Measurements from ENCODE around the gene SCARB1. TPM values are rescaled to one million over a fixed set of nuclear protein-coding genes. Genes with fewer than 3 reads are reported as not detected.

SCARB1 gene
- total and polyA plus RNA-seq, 2 of the 13 experiments (the other 11 are each of a cell fraction or from before 2014, with no cell fraction given) = 63.4 to 160 TPM

GRCh38 chr12:124881123-124881522 lies 17.5 kb upstream of the SCARB1 start (continued):
- TF ChIP-seq AHDC1 (CRISPR knock-in tag; IDR thresholded peaks at IDR 0.05; ENCODE audit: borderline replicate concordance) (0 out of 2 replicates have a peak, but pooled peaks have one; percentile 35), RORA (CRISPR knock-in tag; IDR thresholded peaks at IDR 0.05) (no peak), NKX3-1 (CRISPR knock-in tag; IDR thresholded peaks at IDR 0.05) (no peak), ZFYVE20 (CRISPR knock-in tag; IDR thresholded peaks at IDR 0.05; ENCODE audit: borderline replicate concordance, low read depth) (no peak), ZNF501 (CRISPR knock-in tag; IDR thresholded peaks at IDR 0.05) (no peak), DMAP1 (CRISPR knock-in tag; IDR thresholded peaks at IDR 0.05) (0 out of 2 replicates have a peak, but pooled peaks have one; percentile 21), ZNF512 (CRISPR knock-in tag; IDR thresholded peaks at IDR 0.05) (no peak), ZNF317 (CRISPR knock-in tag; IDR thresholded peaks at IDR 0.05) (peak; percentile 41; the same call in 1 of the 2 replicates), JUN (CRISPR knock-in tag; IDR thresholded peaks at IDR 0.05) (no peak), JDP2 (CRISPR knock-in tag; IDR thresholded peaks at IDR 0.05; ENCODE audit: borderline replicate concordance) (no peak)
- TF ChIP-seq, protein P1, sequence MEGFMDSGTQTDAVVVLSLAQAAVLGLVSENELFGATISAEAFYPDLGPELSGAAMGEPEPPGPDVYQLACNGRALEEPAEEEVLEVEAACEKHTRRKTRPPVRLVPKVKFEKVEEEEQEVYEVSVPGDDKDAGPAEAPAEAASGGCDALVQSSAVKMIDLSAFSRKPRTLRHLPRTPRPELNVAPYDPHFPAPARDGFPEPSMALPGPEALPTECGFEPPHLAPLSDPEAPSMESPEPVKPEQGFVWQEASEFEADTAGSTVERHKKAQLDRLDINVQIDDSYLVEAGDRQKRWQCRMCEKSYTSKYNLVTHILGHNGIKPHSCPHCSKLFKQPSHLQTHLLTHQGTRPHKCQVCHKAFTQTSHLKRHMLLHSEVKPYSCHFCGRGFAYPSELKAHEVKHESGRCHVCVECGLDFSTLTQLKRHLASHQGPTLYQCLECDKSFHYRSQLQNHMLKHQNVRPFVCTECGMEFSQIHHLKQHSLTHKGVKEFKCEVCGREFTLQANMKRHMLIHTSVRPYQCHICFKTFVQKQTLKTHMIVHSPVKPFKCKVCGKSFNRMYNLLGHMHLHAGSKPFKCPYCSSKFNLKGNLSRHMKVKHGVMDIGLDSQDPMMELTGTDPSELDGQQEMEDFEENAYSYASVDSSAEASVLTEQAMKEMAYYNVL (CRISPR knock-in tag; IDR thresholded peaks at IDR 0.05; ENCODE audit: borderline replicate concordance) = peak; percentile 75; the same call in 1 of the 2 replicates
- TF ChIP-seq, protein P2, sequence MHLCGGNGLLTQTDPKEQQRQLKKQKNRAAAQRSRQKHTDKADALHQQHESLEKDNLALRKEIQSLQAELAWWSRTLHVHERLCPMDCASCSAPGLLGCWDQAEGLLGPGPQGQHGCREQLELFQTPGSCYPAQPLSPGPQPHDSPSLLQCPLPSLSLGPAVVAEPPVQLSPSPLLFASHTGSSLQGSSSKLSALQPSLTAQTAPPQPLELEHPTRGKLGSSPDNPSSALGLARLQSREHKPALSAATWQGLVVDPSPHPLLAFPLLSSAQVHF (CRISPR knock-in tag; IDR thresholded peaks at IDR 0.05) = no peak
- TF ChIP-seq, protein P3, sequence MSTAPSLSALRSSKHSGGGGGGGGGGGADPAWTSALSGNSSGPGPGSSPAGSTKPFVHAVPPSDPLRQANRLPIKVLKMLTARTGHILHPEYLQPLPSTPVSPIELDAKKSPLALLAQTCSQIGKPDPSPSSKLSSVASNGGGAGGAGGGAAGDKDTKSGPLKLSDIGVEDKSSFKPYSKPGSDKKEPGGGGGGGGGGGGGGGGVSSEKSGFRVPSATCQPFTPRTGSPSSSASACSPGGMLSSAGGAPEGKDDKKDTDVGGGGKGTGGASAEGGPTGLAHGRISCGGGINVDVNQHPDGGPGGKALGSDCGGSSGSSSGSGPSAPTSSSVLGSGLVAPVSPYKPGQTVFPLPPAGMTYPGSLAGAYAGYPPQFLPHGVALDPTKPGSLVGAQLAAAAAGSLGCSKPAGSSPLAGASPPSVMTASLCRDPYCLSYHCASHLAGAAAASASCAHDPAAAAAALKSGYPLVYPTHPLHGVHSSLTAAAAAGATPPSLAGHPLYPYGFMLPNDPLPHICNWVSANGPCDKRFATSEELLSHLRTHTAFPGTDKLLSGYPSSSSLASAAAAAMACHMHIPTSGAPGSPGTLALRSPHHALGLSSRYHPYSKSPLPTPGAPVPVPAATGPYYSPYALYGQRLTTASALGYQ (CRISPR knock-in tag; IDR thresholded peaks at IDR 0.05) = no peak
- TF ChIP-seq, protein P4, sequence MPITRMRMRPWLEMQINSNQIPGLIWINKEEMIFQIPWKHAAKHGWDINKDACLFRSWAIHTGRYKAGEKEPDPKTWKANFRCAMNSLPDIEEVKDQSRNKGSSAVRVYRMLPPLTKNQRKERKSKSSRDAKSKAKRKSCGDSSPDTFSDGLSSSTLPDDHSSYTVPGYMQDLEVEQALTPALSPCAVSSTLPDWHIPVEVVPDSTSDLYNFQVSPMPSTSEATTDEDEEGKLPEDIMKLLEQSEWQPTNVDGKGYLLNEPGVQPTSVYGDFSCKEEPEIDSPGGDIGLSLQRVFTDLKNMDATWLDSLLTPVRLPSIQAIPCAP (CRISPR knock-in tag; IDR thresholded peaks at IDR 0.05; ENCODE audit: low read depth) = no peak
- TF ChIP-seq, protein P5, sequence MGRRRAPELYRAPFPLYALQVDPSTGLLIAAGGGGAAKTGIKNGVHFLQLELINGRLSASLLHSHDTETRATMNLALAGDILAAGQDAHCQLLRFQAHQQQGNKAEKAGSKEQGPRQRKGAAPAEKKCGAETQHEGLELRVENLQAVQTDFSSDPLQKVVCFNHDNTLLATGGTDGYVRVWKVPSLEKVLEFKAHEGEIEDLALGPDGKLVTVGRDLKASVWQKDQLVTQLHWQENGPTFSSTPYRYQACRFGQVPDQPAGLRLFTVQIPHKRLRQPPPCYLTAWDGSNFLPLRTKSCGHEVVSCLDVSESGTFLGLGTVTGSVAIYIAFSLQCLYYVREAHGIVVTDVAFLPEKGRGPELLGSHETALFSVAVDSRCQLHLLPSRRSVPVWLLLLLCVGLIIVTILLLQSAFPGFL (CRISPR knock-in tag; IDR thresholded peaks at IDR 0.05) = no peak
